ENCODE data around the gene RAP1B.

DNA sequence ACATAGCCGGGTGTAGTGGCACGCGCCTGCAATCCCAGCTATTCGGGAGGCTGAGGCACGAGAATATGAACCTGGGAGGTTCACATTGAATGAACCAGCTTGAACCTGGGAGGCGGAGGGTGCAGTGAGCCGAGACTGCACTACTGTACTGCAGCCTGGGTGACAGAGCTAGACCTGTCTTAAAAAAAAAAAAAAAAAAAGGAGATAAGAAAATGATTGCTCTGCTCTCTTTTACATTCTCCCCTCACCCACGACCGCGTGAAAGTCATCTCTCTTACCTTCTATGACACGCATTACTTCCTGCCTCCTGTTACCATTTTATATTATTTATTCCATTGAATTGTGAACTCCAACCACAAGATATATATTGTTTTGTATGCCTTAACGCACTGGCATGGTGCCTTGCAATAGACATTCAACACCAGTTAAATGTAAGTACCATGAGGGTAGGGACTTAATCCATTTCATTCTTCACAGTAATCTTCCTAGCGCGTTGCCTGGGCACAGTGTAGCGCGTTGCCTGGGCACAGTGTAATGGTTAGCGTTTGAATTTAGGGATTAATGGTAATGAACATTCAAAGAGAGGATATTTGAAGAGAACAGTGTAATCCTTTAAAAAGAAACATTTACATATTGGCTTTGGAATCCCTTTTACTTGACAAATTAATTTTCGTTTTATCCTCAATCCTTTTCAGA lies 2.7 kb downstream of the RAP1B start:
- TF ChIP-seq, protein P1, sequence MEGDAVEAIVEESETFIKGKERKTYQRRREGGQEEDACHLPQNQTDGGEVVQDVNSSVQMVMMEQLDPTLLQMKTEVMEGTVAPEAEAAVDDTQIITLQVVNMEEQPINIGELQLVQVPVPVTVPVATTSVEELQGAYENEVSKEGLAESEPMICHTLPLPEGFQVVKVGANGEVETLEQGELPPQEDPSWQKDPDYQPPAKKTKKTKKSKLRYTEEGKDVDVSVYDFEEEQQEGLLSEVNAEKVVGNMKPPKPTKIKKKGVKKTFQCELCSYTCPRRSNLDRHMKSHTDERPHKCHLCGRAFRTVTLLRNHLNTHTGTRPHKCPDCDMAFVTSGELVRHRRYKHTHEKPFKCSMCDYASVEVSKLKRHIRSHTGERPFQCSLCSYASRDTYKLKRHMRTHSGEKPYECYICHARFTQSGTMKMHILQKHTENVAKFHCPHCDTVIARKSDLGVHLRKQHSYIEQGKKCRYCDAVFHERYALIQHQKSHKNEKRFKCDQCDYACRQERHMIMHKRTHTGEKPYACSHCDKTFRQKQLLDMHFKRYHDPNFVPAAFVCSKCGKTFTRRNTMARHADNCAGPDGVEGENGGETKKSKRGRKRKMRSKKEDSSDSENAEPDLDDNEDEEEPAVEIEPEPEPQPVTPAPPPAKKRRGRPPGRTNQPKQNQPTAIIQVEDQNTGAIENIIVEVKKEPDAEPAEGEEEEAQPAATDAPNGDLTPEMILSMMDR (optimal IDR thresholded peaks at IDR 0.05 in 1 of 3, IDR thresholded peaks at IDR 0.05 in 1 of 3, conservative IDR thresholded peaks at IDR 0.05 in 1 of 3; ENCODE audit: extremely low read depth in 1 of 3, insufficient read depth in 2 of 3, low read length in 3 of 3): no peak
- no peak for TF ChIP-seq EZH2 (IDR thresholded peaks at IDR 0.05; ENCODE audit: low read length)
